ENCODE results near the gene CCDC102B.
"Not testable (repeated sequence)": the region's sequence is repeated elsewhere in the genome, so short reads cannot be mapped to it uniquely, and the experiment has no call there.

The CCDC102B gene

GRCh38 chr18:68797871-68798270 lies at the start of gene CCDC102B:
CCDC102B (plus strand) TSS chr18:68798080; CDS start chr18:68836764, 38,684 bp downstream.
- no peak for DNase-seq

- no peak for DNase-seq
Measured at GRCh38 chr18:68757126-68757525, 40.8 kb upstream of the CCDC102B start.

- no peak for DNase-seq
Measured at GRCh38 chr18:68759308-68759707, 38.6 kb upstream of the CCDC102B start.

GRCh38 chr18:68763083-68763482 lies 34.8 kb upstream of the CCDC102B start:
- DNase-seq: no peak

- DNase-seq: no peak
Measured at GRCh38 chr18:68764016-68764415, 33.9 kb upstream of the CCDC102B start.

GRCh38 chr18:68766433-68766832 lies 31.4 kb upstream of the CCDC102B start:
- no peak for DNase-seq

- no peak for DNase-seq
Measured at GRCh38 chr18:68769461-68769860, 28.4 kb upstream of the CCDC102B start.

- no peak for DNase-seq
Measured at GRCh38 chr18:68772268-68772667, 25.6 kb upstream of the CCDC102B start.

- DNase-seq: no peak
Measured at GRCh38 chr18:68778280-68778886, 19.5 kb upstream of the CCDC102B start.

- DNase-seq: no peak
Measured at GRCh38 chr18:68779169-68779568, 18.7 kb upstream of the CCDC102B start.

- DNase-seq: no peak
Measured at GRCh38 chr18:68780802-68781635, 16.9 kb upstream of the CCDC102B start.

- no peak for DNase-seq
Measured at GRCh38 chr18:68783506-68783905, 14.4 kb upstream of the CCDC102B start.

- DNase-seq: no peak
Measured at GRCh38 chr18:68784071-68784470, 13.8 kb upstream of the CCDC102B start.

GRCh38 chr18:68790290-68790689 lies 7.6 kb upstream of the CCDC102B start:
- DNase-seq: not testable (repeated sequence)

GRCh38 chr18:68791801-68792200 lies 6.1 kb upstream of the CCDC102B start:
- no peak for DNase-seq

GRCh38 chr18:68793951-68794350 lies 3.9 kb upstream of the CCDC102B start:
- no peak for DNase-seq

- DNase-seq: no peak
Measured at GRCh38 chr18:68796936-68797690, 767 bp upstream of the CCDC102B start.

- no peak for DNase-seq
Measured at GRCh38 chr18:68800075-68800474, 2.2 kb downstream of the CCDC102B start.

GRCh38 chr18:68803356-68803755 lies 5.5 kb downstream of the CCDC102B start:
- no peak for DNase-seq

GRCh38 chr18:68817584-68817983 lies 19.7 kb downstream of the CCDC102B start:
- no peak for DNase-seq

- no peak for DNase-seq
Measured at GRCh38 chr18:68818584-68818983, 20.7 kb downstream of the CCDC102B start.

- no peak for DNase-seq
Measured at GRCh38 chr18:68822926-68823325, 25.0 kb downstream of the CCDC102B start.

- no peak for DNase-seq
Measured at GRCh38 chr18:68826121-68826520, 28.2 kb downstream of the CCDC102B start.
